ENCODE data around the gene CXCL8. TPM values are rescaled to one million over a fixed set of nuclear protein-coding genes. Genes with fewer than 3 reads are reported as not detected.

The CXCL8 gene
- total RNA-seq, 6 experiments from 2014 or later, result 0.31 to 32.8 (median 12.9) TPM

- DNase-seq (no peak), ATAC-seq (peak in 1 of 4 donors; percentile 28)
- 48% methylated on average over 7 of the region's 7 CpGs for WGBS (ENCODE audit: insufficient coverage, low coverage, low lambda C conversion rate, missing lambda C conversion rate)
- no peaks in the 10 kb centered on the region for H3K36me3 ChIP-seq
- no peaks in the 10 kb centered on the region for H3K27me3 ChIP-seq
- H3K4me3 ChIP-seq, result no peak overlapping the region
- intact Hi-C loops (cut with DNase I), result no loop called here
- no peaks in the 10 kb centered on the region for H3K9me3 ChIP-seq
- no peak for TF ChIP-seq CTCF (IDR thresholded peaks at IDR 0.05)
- no peak for TF ChIP-seq POLR2A (IDR thresholded peaks at IDR 0.05)
- no peaks in the 10 kb centered on the region for H3K4me1 ChIP-seq
- H3K27ac ChIP-seq, result no peak overlapping the region
Measured at GRCh38 chr4:73762409-73762808, 22.0 kb downstream of the CXCL8 start.

- DNase-seq (no peak), ATAC-seq (no peak)
- TF ChIP-seq CTCF (IDR thresholded peaks at IDR 0.05) (no peak), POLR2A (IDR thresholded peaks at IDR 0.05) (no peak)
- H3K27ac ChIP-seq, result no peak overlapping the region
- H3K36me3 ChIP-seq, result no peaks in the 10 kb centered on the region
- no peaks in the 10 kb centered on the region for H3K27me3 ChIP-seq
- no peaks in the 10 kb centered on the region for H3K4me1 ChIP-seq
- H3K9me3 ChIP-seq, result no peaks in the 10 kb centered on the region
- 85% methylated on average over 2 of the region's 6 CpGs for WGBS (ENCODE audit: insufficient coverage, low coverage, low lambda C conversion rate, missing lambda C conversion rate)
- intact Hi-C loops (cut with DNase I), result no loop called here
- H3K4me3 ChIP-seq, result no peak overlapping the region
Measured at GRCh38 chr4:73763877-73764276, 23.5 kb downstream of the CXCL8 start.

- TF ChIP-seq POLR2A (IDR thresholded peaks at IDR 0.05) (no peak), CTCF (IDR thresholded peaks at IDR 0.05) (no peak)
- no peaks in the 10 kb centered on the region for H3K4me1 ChIP-seq
- intact Hi-C loops (cut with DNase I), result no loop called here
- H3K9me3 ChIP-seq, result no peaks in the 10 kb centered on the region
- no peaks in the 10 kb centered on the region for H3K36me3 ChIP-seq
- no peak overlapping the region for H3K4me3 ChIP-seq
- DNase-seq (no peak), ATAC-seq (no peak)
- WGBS (ENCODE audit: insufficient coverage, low coverage, low lambda C conversion rate, missing lambda C conversion rate), result 69% methylated on average over 4 of the region's 4 CpGs
- H3K27me3 ChIP-seq, result no peaks in the 10 kb centered on the region
- H3K27ac ChIP-seq, result no peak overlapping the region
Measured at GRCh38 chr4:73764513-73764912, 24.1 kb downstream of the CXCL8 start.

GRCh38 chr4:73765296-73765695 is 24.9 kb downstream of the CXCL8 start:
- TF ChIP-seq CTCF (IDR thresholded peaks at IDR 0.05) (no peak), POLR2A (IDR thresholded peaks at IDR 0.05) (no peak)
- no peaks in the 10 kb centered on the region for H3K9me3 ChIP-seq
- H3K27me3 ChIP-seq, result no peaks in the 10 kb centered on the region
- H3K36me3 ChIP-seq, result no peaks in the 10 kb centered on the region
- no peak overlapping the region for H3K27ac ChIP-seq
- intact Hi-C loops (cut with DNase I), result no loop called here
- DNase-seq (no peak), ATAC-seq (no peak)
- WGBS (ENCODE audit: insufficient coverage, low coverage, low lambda C conversion rate, missing lambda C conversion rate), result 79% methylated on average over 2 of the region's 2 CpGs
- no peak overlapping the region for H3K4me3 ChIP-seq
- H3K4me1 ChIP-seq, result no peaks in the 10 kb centered on the region

- no peaks in the 10 kb centered on the region for H3K36me3 ChIP-seq
- no peak overlapping the region for H3K4me3 ChIP-seq
- peaks cover 0 to 5% (median 2%) of the 10 kb centered on the region in 4 donors for H3K4me1 ChIP-seq
- H3K27me3 ChIP-seq, result no peaks in the 10 kb centered on the region
- peak; percentile 59 to 89 (median 84) for DNase-seq
- intact Hi-C loops (cut with DNase I), result no loop called here
- no peak for TF ChIP-seq CTCF (IDR thresholded peaks at IDR 0.05)
- no peak for TF ChIP-seq POLR2A (IDR thresholded peaks at IDR 0.05)
- no peak overlapping the region for H3K27ac ChIP-seq
- WGBS (ENCODE audit: insufficient coverage, low coverage, low lambda C conversion rate, missing lambda C conversion rate), result 10% methylated on average over 2 of the region's 2 CpGs
- H3K9me3 ChIP-seq, result no peaks in the 10 kb centered on the region
- peak; percentile 89 to 100 (median 99) for ATAC-seq
Measured at GRCh38 chr4:73770917-73771316, 30.5 kb downstream of the CXCL8 start.
